Measurements from ENCODE around the gene IL2RA.

DNA sequence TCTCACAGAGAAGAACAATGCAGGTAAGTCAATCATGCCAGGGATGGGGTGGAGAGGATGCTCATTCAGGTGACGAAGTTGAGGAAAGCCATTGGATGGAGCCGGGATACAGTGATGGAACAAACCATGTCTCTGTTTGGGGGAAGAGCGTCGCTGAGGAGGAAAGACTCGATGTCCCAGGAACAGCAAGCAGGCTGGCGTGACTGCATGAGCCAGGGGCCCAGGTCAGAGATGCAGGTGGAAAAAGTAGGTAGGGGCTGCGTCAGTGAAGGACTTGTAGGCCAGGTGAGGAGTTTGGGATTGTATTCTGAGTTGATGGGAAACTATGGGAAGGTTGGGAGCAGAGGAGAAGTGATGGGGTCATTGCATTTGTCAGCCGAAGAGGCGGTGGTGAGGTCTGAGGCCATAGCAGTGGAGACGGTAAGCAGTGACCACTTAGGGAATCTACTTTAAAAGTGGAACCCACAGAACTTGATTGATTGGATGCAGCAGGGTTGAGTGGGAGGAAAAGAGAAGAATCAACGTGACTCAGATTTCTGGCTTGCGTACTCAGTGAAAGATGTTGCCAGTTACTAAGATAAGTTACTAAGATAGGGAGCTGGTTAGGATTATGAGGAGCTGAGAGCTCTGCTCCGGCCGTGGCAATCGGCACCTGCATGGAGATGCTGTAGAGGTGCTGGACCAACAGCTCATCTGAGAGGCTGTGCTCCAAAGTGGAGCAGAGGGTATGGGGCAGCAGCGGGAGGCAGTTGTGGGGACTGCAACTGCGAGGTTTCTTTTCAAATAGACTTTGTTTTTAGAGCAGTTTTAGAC lies 12.5 kb upstream of the IL2RA start:
- TF ChIP-seq, protein P1, sequence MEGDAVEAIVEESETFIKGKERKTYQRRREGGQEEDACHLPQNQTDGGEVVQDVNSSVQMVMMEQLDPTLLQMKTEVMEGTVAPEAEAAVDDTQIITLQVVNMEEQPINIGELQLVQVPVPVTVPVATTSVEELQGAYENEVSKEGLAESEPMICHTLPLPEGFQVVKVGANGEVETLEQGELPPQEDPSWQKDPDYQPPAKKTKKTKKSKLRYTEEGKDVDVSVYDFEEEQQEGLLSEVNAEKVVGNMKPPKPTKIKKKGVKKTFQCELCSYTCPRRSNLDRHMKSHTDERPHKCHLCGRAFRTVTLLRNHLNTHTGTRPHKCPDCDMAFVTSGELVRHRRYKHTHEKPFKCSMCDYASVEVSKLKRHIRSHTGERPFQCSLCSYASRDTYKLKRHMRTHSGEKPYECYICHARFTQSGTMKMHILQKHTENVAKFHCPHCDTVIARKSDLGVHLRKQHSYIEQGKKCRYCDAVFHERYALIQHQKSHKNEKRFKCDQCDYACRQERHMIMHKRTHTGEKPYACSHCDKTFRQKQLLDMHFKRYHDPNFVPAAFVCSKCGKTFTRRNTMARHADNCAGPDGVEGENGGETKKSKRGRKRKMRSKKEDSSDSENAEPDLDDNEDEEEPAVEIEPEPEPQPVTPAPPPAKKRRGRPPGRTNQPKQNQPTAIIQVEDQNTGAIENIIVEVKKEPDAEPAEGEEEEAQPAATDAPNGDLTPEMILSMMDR (IDR thresholded peaks at IDR 0.05): no peak
- no peak for TF ChIP-seq POLR2A (IDR thresholded peaks at IDR 0.05)
